CD14-positive monocyte (primary cell): ENCODE results near the gene SH3BP4. TPM values are rescaled to one million over a fixed set of nuclear protein-coding genes. Genes with fewer than 3 reads are reported as not detected.

Experiments
- DNase-seq, 3 donors: peaks; one replicate each; pipeline ENCODE4 v3.0.0-alpha.2; 2011 to 2022
- H2AFZ ChIP-seq: 2 replicates; pipeline ENCODE4 v1.6.0; 2012; ENCODE audit warnings: mild to moderate bottlenecking, low read depth, low read length, inconsistent platforms; ENCODE audit not compliant: insufficient read depth, poor library complexity, severe bottlenecking
- H3K27ac ChIP-seq, 2 donors: 1 replicate in 1 of 2; 2 replicates in 1 of 2; pipeline ENCODE4 v1.5.1; 2012 to 2013; ENCODE audit warnings: low read length in 2 of 2, control low read depth in 1 of 2, inconsistent platforms in 1 of 2, low read depth in 1 of 2, mild to moderate bottlenecking in 1 of 2
- H3K27me3 ChIP-seq, 2 donors: one replicate each; pipeline versions ENCODE4 v1.6.0 to v1.6.1; 2011 to 2013; ENCODE audit warnings: low read length in 2 of 2; ENCODE audit not compliant: control insufficient read depth in 2 of 2, insufficient read depth in 2 of 2
- H3K36me3 ChIP-seq, 2 donors: replicated peaks in 1 of 2; 1 replicate in 1 of 2; 2 replicates in 1 of 2; pipeline versions ENCODE4 v1.5.1 to v1.6.1; 2012 to 2013; ENCODE audit warnings: low read length in 2 of 2, control low read depth in 1 of 2, inconsistent platforms in 1 of 2, mild to moderate bottlenecking in 1 of 2; ENCODE audit not compliant: insufficient read depth in 2 of 2, control insufficient read depth in 1 of 2
- H3K4me1 ChIP-seq, 2 donors: 1 replicate in 1 of 2; 2 replicates in 1 of 2; pipeline versions ENCODE4 v1.5.1 to v1.6.1; 2012 to 2013; ENCODE audit warnings: low read length in 2 of 2, control low read depth in 1 of 2, inconsistent platforms in 1 of 2, mild to moderate bottlenecking in 1 of 2, moderate library complexity in 1 of 2; ENCODE audit not compliant: insufficient read depth in 2 of 2, control insufficient read depth in 1 of 2
- H3K4me2 ChIP-seq: replicated peaks from 2 replicates; pipeline ENCODE3; 2012; ENCODE audit warnings: low read length, moderate library complexity, mild to moderate bottlenecking; ENCODE audit not compliant: poor library complexity, severe bottlenecking; ENCODE audit errors: extremely low read depth
- H3K4me3 ChIP-seq, 3 experiments: fragments of 200-600 bp in 1 of 3; sonication (generic) in 1 of 3; replicated peaks in 1 of 3; 1 replicate in 2 of 3; 2 replicates in 1 of 3; pipeline ENCODE4 v1.5.1; 2011 to 2013; ENCODE audit warnings: low read length in 3 of 3, mild to moderate bottlenecking in 3 of 3, control low read depth in 2 of 3, low read depth in 2 of 3, inconsistent platforms in 1 of 3, moderate library complexity in 1 of 3
- H3K79me2 ChIP-seq: 2 replicates; pipeline ENCODE4 v1.6.0; 2012; ENCODE audit warnings: mild to moderate bottlenecking, control low read depth, inconsistent platforms, low read length, moderate library complexity; ENCODE audit not compliant: insufficient read depth
- H3K9ac ChIP-seq: 2 replicates; pipeline ENCODE4 v1.6.0; 2017; ENCODE audit warnings: low read length, mild to moderate bottlenecking; ENCODE audit not compliant: insufficient read depth, poor library complexity, severe bottlenecking
- H3K9me3 ChIP-seq, 2 donors: replicated peaks in 1 of 2; 1 replicate in 1 of 2; 2 replicates in 1 of 2; pipeline versions ENCODE4 v1.5.1 to v1.6.1; 2012 to 2013; ENCODE audit warnings: low read length in 2 of 2, control low read depth in 1 of 2; ENCODE audit not compliant: control insufficient read depth in 1 of 2, insufficient read depth in 1 of 2
- H4K20me1 ChIP-seq: 2 replicates; pipeline ENCODE4 v1.6.0; 2012; ENCODE audit warnings: mild to moderate bottlenecking, low read length, control low read depth, moderate library complexity; ENCODE audit not compliant: insufficient read depth
- H3K27ac Mint-ChIP-seq, 7 donors: one replicate each; pipeline ENCODE4 v1.8.0; 2020; ENCODE audit warnings: mild to moderate bottlenecking in 7 of 7, mixed read lengths in 7 of 7, moderate library complexity in 6 of 7, inconsistent platforms in 2 of 7
- H3K27me3 Mint-ChIP-seq, 3 donors: one replicate each; pipeline ENCODE4 v1.8.0; 2021 to 2022; ENCODE audit warnings: low read depth in 3 of 3, mild to moderate bottlenecking in 3 of 3, mixed read lengths in 3 of 3, moderate library complexity in 3 of 3, inconsistent platforms in 1 of 3
- H3K36me3 Mint-ChIP-seq, 2 donors: one replicate each; pipeline ENCODE4 v1.8.0; 2020; ENCODE audit warnings: mixed read lengths in 2 of 2, inconsistent platforms in 1 of 2, mild to moderate bottlenecking in 1 of 2
- H3K4me1 Mint-ChIP-seq: one replicate; pipeline ENCODE4 v1.8.0; 2020; ENCODE audit warnings: mild to moderate bottlenecking, mixed read lengths
- H3K4me3 Mint-ChIP-seq, 2 donors: one replicate each; pipeline ENCODE4 v1.8.0; 2020; ENCODE audit warnings: mild to moderate bottlenecking in 2 of 2, mixed read lengths in 2 of 2, moderate library complexity in 1 of 2
- H3K9me3 Mint-ChIP-seq, 7 donors: one replicate each; pipeline ENCODE4 v1.8.0; 2020 to 2022; ENCODE audit warnings: mixed read lengths in 7 of 7, mild to moderate bottlenecking in 6 of 7, moderate library complexity in 6 of 7, inconsistent platforms in 2 of 7
- WGBS: methylation state at CpG from one replicate; pipeline ENCODE4 v1.1.5; 2013; ENCODE audit warnings: missing lambda C conversion rate; ENCODE audit not compliant: insufficient coverage; 5-methylcytosine and 5-hydroxymethylcytosine counted together
- intact Hi-C, 2 donors: fragments of 100-400 bp; cut with micrococcal nuclease; formaldehyde crosslinking; loops; one replicate each; pipeline versions ENCODE4 v1.15.0 to v1.15.1; 2023
- polyA plus RNA-seq, 3 donors: library from polyadenylated mRNA; depleted of rRNA in 1 of 3; unstranded in 2 of 3; stranded (reverse) in 1 of 3; fragments of 300-500 nt in 2 of 3; fragments of >200 nt in 1 of 3; fragmentation: Illumina TruSeq in 2 of 3; gene quantifications; 1 replicate in 2 of 3; 2 replicates in 1 of 3; pipeline ENCODE4 v1.2.3, GENCODE V29; 2012 to 2021
- TF ChIP-seq, protein P1 (sequence below): fragments of 200-600 bp; IDR thresholded peaks from one replicate; pipeline ENCODE4 v1.8.0; 2022; ENCODE audit warnings: antibody characterized with exemption, mild to moderate bottlenecking

Gene SH3BP4
- polyA plus RNA-seq, 3 donors: 0.66 to 1.6 (median 1.3) TPM

DNA sequence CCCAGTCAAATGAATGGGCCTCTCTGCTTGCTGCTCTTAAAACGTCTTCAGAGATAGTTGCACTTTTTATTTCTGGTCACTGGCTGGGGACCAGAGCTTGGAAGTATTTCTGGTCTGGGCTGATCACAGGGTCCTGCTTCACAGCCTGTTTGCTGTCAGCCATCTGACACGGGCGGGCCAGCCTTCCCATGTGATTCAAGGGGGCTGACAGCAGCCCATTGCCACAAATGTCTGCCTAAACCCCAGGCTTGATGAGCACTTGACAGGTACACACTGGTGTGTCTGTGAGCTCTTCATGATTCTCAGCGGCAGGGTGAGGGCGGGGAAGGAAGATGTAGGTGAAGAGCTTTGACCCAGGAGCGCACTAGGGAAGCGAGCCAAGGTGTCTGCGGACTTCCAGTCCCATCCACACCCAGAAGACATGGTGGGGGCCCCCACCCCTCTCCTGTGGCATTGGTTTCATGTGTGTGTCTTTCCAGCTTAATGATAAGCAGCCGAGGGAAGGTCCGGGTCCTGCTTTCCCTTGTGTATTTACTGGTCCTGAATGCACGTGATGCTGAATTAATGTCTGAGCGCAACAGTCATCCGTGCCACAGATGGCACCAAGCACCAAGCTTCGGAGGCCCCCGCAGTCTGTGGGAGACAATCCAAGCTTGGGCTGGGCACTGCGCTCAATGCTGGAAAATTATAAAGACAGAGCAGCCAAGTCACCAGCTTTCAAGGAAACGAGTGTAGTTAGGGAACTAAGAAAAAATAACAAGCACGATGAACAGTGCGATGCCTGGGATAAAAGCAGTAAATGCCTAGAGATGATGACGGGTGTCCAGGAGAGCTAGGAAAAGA, 73.3 kb downstream of the SH3BP4 start:
- Histone ChIP-seq H4K20me1 (no peaks in the 10 kb centered on the region), H3K4me3 (no peak overlapping the region), H3K4me2 (no peak overlapping the region), H3K27me3 (no peaks in the 10 kb centered on the region), H3K4me1 (no peaks in the 10 kb centered on the region), H3K9me3 (no peaks in the 10 kb centered on the region), H2AFZ (no peak overlapping the region), H3K27ac (no peak overlapping the region), H3K79me2 (no peaks in the 10 kb centered on the region), H3K36me3 (no peaks in the 10 kb centered on the region), H3K9ac (no peak overlapping the region)
- DNase-seq: no peak
- no peak overlapping the region for H3K4me3 Mint-ChIP-seq
- 88% methylated on average over 15 of the region's 20 CpGs for WGBS
- no peaks in the 10 kb centered on the region for H3K36me3 Mint-ChIP-seq
- TF ChIP-seq, protein P1, sequence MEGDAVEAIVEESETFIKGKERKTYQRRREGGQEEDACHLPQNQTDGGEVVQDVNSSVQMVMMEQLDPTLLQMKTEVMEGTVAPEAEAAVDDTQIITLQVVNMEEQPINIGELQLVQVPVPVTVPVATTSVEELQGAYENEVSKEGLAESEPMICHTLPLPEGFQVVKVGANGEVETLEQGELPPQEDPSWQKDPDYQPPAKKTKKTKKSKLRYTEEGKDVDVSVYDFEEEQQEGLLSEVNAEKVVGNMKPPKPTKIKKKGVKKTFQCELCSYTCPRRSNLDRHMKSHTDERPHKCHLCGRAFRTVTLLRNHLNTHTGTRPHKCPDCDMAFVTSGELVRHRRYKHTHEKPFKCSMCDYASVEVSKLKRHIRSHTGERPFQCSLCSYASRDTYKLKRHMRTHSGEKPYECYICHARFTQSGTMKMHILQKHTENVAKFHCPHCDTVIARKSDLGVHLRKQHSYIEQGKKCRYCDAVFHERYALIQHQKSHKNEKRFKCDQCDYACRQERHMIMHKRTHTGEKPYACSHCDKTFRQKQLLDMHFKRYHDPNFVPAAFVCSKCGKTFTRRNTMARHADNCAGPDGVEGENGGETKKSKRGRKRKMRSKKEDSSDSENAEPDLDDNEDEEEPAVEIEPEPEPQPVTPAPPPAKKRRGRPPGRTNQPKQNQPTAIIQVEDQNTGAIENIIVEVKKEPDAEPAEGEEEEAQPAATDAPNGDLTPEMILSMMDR: no peak
- peaks cover 0 to 2% (median 0%) of the 10 kb centered on the region in 7 donors for H3K9me3 Mint-ChIP-seq
- no peaks in the 10 kb centered on the region for H3K4me1 Mint-ChIP-seq
- intact Hi-C loops: no loop called here
- H3K27me3 Mint-ChIP-seq: peaks cover 0 to 11% (median 2%) of the 10 kb centered on the region in 3 donors
- H3K27ac Mint-ChIP-seq: no peak overlapping the region

DNA sequence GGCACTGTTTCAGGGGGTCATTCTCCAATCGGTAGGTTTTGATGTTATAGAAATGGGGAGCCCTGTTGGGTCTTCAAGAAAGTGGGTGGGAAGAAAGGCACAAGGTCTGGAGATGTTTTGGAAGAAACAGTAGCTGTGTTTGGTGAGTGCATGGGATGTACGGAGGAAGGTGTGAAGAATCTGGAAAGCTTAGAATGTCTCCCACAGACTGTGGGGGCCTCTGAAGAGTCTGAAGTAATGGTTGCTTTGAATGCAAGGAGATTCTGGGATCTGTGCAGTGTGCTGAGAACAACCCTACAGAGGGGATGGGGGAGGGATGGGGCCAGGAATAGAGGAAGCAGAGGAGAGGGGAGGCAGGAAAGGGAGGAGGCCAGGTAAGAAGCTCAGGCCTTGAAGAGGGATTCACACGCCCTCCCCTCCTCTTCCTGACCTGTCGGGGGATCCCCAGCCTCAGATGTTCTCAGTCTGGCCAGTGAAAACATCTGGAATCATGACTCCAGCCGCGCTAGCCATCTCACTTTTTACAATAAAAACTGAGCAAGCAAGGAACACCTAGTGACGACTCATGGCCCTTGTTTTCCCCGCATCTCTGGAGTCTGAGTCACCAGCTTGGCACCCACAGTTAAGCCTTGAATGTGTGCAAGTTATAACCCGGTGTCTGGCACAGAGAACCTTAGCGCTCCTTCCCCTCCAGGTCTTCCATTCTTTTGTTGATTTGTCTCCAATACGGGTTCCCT, 74.2 kb downstream of the SH3BP4 start:
- Histone ChIP-seq H3K4me3 (no peak overlapping the region), H3K79me2 (no peaks in the 10 kb centered on the region), H3K27me3 (no peaks in the 10 kb centered on the region), H3K9ac (no peak overlapping the region), H3K9me3 (no peaks in the 10 kb centered on the region), H3K27ac (no peak overlapping the region), H3K4me2 (no peak overlapping the region), H2AFZ (no peak overlapping the region), H4K20me1 (no peaks in the 10 kb centered on the region), H3K4me1 (no peaks in the 10 kb centered on the region), H3K36me3 (no peaks in the 10 kb centered on the region)
- WGBS: 96% methylated on average over 9 of the region's 11 CpGs
- no peak for DNase-seq
- Mint-ChIP-seq H3K4me1 (no peaks in the 10 kb centered on the region), H3K4me3 (no peak overlapping the region), H3K27ac (no peak overlapping the region), H3K36me3 (no peaks in the 10 kb centered on the region), H3K9me3 (peaks cover 0 to 2% (median 0%) of the 10 kb centered on the region in 7 donors), H3K27me3 (peaks cover 0 to 11% (median 2%) of the 10 kb centered on the region in 3 donors)
- TF ChIP-seq, protein P1: no peak
- intact Hi-C loops: no loop called here
